GM18526 (cell line): Measurements from ENCODE around the gene KNG1.

Experiments
- POLR2A ChIP-seq: IDR thresholded peaks from 3 replicates; pipeline ENCODE4 v1.6.1; 2011; ENCODE audit not compliant: insufficient read length; ENCODE audit errors: extremely low read depth

The KNG1 gene

DNA sequence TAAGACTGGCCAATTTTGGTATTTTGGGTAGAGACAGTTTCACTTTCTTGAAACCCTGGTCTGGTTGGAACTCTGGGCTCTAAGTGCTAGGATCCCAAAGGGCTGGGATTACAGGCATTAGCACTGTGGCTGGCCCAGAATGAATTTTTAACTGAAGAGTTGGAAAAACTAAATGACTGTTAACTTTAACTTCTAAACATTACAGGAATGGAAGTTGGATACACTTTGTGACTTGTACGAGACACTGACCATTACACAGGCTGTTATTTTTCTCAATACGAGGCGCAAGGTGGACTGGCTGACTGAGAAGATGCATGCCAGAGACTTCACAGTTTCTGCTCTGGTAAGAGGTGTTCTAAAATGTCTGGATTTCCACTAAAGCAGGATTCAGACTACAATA lies 69.8 kb downstream of the KNG1 start:
- TF ChIP-seq POLR2A, result no peak

- TF ChIP-seq POLR2A, result no peak
Measured at GRCh38 chr3:186787642-186788481, 70.7 kb downstream of the KNG1 start.

DNA sequence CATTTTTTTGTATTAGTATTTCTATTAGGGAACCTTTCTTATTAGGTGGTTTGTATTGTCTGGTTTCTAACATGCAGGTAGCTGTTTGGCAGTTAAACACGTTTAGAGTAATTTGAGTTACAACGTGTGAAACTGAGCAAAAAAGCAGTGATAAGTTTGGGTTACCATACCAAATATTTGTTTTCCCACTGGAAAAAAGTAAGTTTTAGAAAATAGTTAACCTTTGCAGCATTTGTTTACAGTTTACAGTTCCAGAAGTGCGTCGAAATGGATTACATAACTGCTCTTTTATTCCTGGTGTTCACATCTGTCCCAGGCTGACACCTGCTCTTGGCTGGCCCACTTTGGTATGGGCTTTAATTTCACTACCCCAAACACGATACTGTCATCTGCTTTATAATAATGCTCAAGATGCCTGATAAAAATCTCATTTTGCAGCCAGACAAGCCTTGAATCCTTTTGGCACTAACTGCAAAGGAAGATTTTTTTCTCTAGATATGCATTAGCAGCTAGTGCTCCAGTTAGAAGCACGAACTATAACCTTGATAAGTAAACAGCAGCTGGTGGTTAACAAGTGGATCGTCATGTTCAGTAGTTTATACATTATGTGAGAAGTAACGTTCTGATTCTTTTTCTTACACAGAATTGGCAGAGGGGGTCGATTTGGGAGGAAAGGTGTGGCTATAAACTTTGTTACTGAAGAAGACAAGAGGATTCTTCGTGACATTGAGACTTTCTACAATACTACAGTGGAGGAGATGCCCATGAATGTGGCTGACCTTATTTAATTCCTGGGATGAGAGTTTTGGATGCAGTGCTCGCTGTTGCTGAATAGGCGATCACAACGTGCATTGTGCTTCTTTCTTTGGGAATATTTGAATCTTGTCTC lies 71.6 kb downstream of the KNG1 start:
- TF ChIP-seq POLR2A, result no peak

GRCh38 chr3:186789554-186790260 lies 72.5 kb downstream of the KNG1 start:
- no peak for TF ChIP-seq POLR2A

DNA sequence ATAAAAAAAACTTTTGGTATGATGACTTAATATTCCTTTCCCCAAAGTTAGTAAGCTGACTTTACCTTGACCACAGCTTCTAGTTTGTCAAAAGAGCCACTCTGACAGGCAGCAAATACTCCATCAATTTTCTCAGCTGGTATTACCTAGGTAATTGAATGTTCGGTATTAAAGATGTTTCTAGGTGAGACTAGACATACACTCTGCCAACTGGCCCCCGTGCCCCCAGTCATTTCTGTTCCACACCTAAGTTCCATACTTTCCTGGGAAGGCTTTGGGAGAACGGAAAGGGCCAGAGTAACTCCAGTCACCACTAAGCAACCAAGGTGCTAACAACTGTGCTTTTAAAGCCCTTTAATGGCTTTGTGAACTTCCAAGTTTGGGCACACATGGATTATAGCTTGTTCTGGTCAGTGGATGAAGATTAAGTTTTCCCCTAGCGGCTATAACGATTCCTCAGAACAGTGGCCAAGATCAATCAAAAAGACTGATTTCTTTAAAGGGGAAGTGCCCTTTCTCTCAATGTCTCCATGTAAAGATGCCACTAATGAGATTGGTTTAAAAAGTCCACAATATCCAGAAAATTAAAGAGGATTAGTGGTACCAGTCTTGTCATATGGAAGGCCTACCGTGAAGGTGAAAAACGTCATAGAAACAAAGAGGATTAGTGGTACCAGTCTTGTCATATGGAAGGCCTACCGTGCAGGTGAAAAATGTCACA lies 73.3 kb downstream of the KNG1 start:
- peak; percentile 38 for TF ChIP-seq POLR2A
